Gastroesophageal sphincter (tissue), 4 donors: Measurements from ENCODE around the gene STT3B. TPM values are rescaled to one million over a fixed set of nuclear protein-coding genes. Genes with fewer than 3 reads are reported as not detected.

Source experiments
- ATAC-seq: fragments of 150-250 bp; one replicate; pipeline ENCODE4 v1.9.1; 2016; ENCODE audit warnings: mild to moderate bottlenecking, moderate library complexity
- H3K27ac ChIP-seq, 4 donors: fragments of 200-600 bp; sonication (generic) in 3 of 4; 1 replicate in 3 of 4; 2 replicates in 1 of 4; pipeline ENCODE4 v1.5.1; 2016 to 2019
- H3K27me3 ChIP-seq: fragments of 200-600 bp; sonication (generic); one replicate; pipeline ENCODE4 v1.5.1; 2019
- H3K36me3 ChIP-seq, 2 donors: fragments of 200-600 bp; sonication (generic); one replicate each; pipeline ENCODE4 v1.5.1; 2019; ENCODE audit warnings: control low read depth in 1 of 2
- H3K4me1 ChIP-seq, 3 donors: fragments of 200-600 bp; sonication (generic); 1 replicate in 2 of 3; 2 replicates in 1 of 3; pipeline ENCODE4 v1.5.1; 2016 to 2019; ENCODE audit warnings: control low read depth in 2 of 3
- H3K4me3 ChIP-seq, 2 donors: fragments of 200-600 bp; sonication (generic); one replicate each; pipeline ENCODE4 v1.5.1; 2019; ENCODE audit warnings: mild to moderate bottlenecking in 1 of 2, moderate library complexity in 1 of 2
- H3K9me3 ChIP-seq, 3 donors: fragments of 200-600 bp; sonication (generic); one replicate each; pipeline ENCODE4 v1.5.1; 2017 to 2019; ENCODE audit warnings: control low read depth in 2 of 3
- EP300 ChIP-seq: sonication (generic); formaldehyde crosslinking; IDR thresholded peaks from one replicate; pipeline ENCODE4 v1.6.1; 2017; ENCODE audit warnings: antibody characterized with exemption, mild to moderate bottlenecking
- POLR2A ChIP-seq, 2 donors: fragments of 450-650 bp; IDR thresholded peaks; one replicate each; pipeline ENCODE4 v1.6.1; 2017; ENCODE audit warnings: antibody characterized with exemption in 2 of 2, mild to moderate bottlenecking in 2 of 2, moderate library complexity in 1 of 2
- POLR2AphosphoS5 ChIP-seq: sonication (generic); formaldehyde crosslinking; IDR thresholded peaks from one replicate; pipeline ENCODE4 v1.6.1; 2017; ENCODE audit warnings: antibody characterized with exemption
- WGBS, 2 donors: methylation state at CpG; one replicate each; pipeline ENCODE4 v1.1.5; 2018; ENCODE audit warnings: low coverage in 1 of 2; 5-methylcytosine and 5-hydroxymethylcytosine counted together
- total RNA-seq, 4 donors: library from RNA; depleted of rRNA; stranded (reverse); fragments of >200 nt; gene quantifications; one replicate each; pipeline ENCODE4 v1.1.0, GENCODE V29; 2016
- TF ChIP-seq, protein P1 (sequence below), 4 experiments: fragments of 200-600 bp in 2 of 4; fragments of 450-650 bp in 2 of 4; sonication (generic) in 1 of 4; IDR thresholded peaks; one replicate each; pipeline ENCODE4 v1.5.1; 2017 to 2019; ENCODE audit warnings: antibody characterized with exemption in 4 of 4, mild to moderate bottlenecking in 2 of 4, moderate library complexity in 2 of 4

The STT3B gene
- total RNA-seq, 4 donors from 2014 or later = 75.4 to 107 (median 94.1) TPM

- ATAC-seq = no peak
- Histone ChIP-seq H3K4me3 (no peak overlapping the region), H3K36me3 (no peaks in the 10 kb centered on the region), H3K4me1 (no peaks in the 10 kb centered on the region), H3K27ac (no peak overlapping the region), H3K9me3 (peaks cover 0 to 12% (median 0%) of the 10 kb centered on the region in 3 donors), H3K27me3 (no peaks in the 10 kb centered on the region)
- TF ChIP-seq, protein P1, sequence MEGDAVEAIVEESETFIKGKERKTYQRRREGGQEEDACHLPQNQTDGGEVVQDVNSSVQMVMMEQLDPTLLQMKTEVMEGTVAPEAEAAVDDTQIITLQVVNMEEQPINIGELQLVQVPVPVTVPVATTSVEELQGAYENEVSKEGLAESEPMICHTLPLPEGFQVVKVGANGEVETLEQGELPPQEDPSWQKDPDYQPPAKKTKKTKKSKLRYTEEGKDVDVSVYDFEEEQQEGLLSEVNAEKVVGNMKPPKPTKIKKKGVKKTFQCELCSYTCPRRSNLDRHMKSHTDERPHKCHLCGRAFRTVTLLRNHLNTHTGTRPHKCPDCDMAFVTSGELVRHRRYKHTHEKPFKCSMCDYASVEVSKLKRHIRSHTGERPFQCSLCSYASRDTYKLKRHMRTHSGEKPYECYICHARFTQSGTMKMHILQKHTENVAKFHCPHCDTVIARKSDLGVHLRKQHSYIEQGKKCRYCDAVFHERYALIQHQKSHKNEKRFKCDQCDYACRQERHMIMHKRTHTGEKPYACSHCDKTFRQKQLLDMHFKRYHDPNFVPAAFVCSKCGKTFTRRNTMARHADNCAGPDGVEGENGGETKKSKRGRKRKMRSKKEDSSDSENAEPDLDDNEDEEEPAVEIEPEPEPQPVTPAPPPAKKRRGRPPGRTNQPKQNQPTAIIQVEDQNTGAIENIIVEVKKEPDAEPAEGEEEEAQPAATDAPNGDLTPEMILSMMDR (IDR thresholded peaks at IDR 0.05) = no peak
- TF ChIP-seq POLR2AphosphoS5 (no peak), EP300 (no peak), POLR2A (IDR thresholded peaks at IDR 0.05) (no peak)
- 94 to 100% methylated on average over 2 to 3 of the region's 3 CpGs for WGBS, 2 donors
Observed at GRCh38 chr3:31488475-31489017, 44.2 kb upstream of the STT3B start.

- ATAC-seq = no peak
- WGBS, 2 donors = 100% methylated on average over 1 of the region's 1 CpG; no CpG with 5 or more reads in 1 of the 2 donors
- no peaks in the 10 kb centered on the region for H3K27me3 ChIP-seq
Observed at GRCh38 chr3:31490502-31490901, 42.2 kb upstream of the STT3B start.

GRCh38 chr3:31491660-31492059 is 41.1 kb upstream of the STT3B start:
- Histone ChIP-seq H3K4me3 (no peak overlapping the region), H3K4me1 (no peaks in the 10 kb centered on the region), H3K36me3 (no peaks in the 10 kb centered on the region), H3K27ac (no peak overlapping the region), H3K27me3 (no peaks in the 10 kb centered on the region), H3K9me3 (peaks cover 0 to 12% (median 0%) of the 10 kb centered on the region in 3 donors)
- TF ChIP-seq EP300 (no peak), POLR2AphosphoS5 (no peak), POLR2A (IDR thresholded peaks at IDR 0.05) (no peak)
- TF ChIP-seq, protein P1 (IDR thresholded peaks at IDR 0.05) = no peak
- ATAC-seq = no peak
- WGBS, 2 donors = 90 to 93% methylated on average over 2 of the region's 6 CpGs

More at GRCh38 chr3:31490502-31490901, 42.2 kb upstream of the STT3B start:
- TF ChIP-seq POLR2AphosphoS5 (no peak), EP300 (no peak), POLR2A (IDR thresholded peaks at IDR 0.05) (no peak)
- TF ChIP-seq, protein P1 (IDR thresholded peaks at IDR 0.05) = no peak
- Histone ChIP-seq H3K9me3 (peaks cover 0 to 12% (median 0%) of the 10 kb centered on the region in 3 donors), H3K4me1 (no peaks in the 10 kb centered on the region), H3K4me3 (no peak overlapping the region), H3K36me3 (no peaks in the 10 kb centered on the region), H3K27ac (no peak overlapping the region)

- ATAC-seq = no peak
- no peaks in the 10 kb centered on the region for H3K36me3 ChIP-seq
- TF ChIP-seq EP300 = no peak
Observed at GRCh38 chr3:31493149-31493548, 39.6 kb upstream of the STT3B start.

DNA sequence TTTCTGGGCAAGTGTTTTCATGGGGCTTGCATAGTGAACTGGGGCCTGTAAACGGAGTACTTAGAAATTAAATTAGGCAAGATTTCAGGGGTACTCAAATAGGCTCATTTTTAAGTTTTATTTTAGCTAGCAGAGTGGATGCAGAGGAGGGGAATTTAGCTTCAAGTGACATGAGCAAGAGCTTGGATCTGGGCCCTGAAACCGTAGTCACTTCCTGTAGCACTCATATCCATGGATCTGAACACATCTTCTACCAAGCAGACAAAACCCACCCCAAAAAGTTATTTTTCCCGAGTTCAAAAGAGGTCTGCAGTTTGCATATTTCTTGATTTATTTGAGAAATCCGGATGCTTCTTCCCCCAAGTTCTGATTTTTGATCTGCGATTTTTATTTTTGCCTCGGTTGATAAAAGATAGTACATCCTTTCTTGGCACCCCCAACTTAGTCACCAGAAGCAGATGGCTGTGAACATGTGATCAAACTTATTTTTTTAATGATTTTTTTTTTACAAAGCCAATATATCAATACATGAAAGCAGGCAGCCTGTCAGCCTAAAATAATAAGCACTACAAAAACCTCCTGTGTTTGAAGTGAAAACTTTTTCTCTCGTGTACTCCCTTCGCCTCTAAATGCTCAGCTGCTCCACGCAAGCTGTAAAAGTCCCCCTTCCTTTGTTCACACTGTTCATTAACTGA is 36.6 kb upstream of the STT3B start:
- no peak for ATAC-seq
- TF ChIP-seq EP300 (no peak), POLR2AphosphoS5 (no peak), POLR2A (IDR thresholded peaks at IDR 0.05) (no peak)
- TF ChIP-seq, protein P1 (IDR thresholded peaks at IDR 0.05) = no peak
- H3K27ac ChIP-seq = no peak overlapping the region
- no peak overlapping the region for H3K4me3 ChIP-seq
- H3K36me3 ChIP-seq = no peaks in the 10 kb centered on the region
- H3K27me3 ChIP-seq = no peaks in the 10 kb centered on the region
- WGBS, 2 donors = 63 to 68% methylated on average over 9 of the region's 9 CpGs
- H3K9me3 ChIP-seq = peaks cover 0 to under 1% (median 0%) of the 10 kb centered on the region in 3 donors
- H3K4me1 ChIP-seq = no peaks in the 10 kb centered on the region

More at GRCh38 chr3:31493149-31493548, 39.6 kb upstream of the STT3B start:
- Histone ChIP-seq H3K4me3 (no peak overlapping the region), H3K27me3 (no peaks in the 10 kb centered on the region), H3K27ac (no peak overlapping the region), H3K4me1 (no peaks in the 10 kb centered on the region), H3K9me3 (peaks cover 0 to 12% (median 0%) of the 10 kb centered on the region in 3 donors)
